ENCODE measurements around the gene PTH2.

PTH2 gene

GRCh38 chr19:49409441-49410029 lies 13.7 kb downstream of the PTH2 start:
- DNase-seq: no peak

DNA sequence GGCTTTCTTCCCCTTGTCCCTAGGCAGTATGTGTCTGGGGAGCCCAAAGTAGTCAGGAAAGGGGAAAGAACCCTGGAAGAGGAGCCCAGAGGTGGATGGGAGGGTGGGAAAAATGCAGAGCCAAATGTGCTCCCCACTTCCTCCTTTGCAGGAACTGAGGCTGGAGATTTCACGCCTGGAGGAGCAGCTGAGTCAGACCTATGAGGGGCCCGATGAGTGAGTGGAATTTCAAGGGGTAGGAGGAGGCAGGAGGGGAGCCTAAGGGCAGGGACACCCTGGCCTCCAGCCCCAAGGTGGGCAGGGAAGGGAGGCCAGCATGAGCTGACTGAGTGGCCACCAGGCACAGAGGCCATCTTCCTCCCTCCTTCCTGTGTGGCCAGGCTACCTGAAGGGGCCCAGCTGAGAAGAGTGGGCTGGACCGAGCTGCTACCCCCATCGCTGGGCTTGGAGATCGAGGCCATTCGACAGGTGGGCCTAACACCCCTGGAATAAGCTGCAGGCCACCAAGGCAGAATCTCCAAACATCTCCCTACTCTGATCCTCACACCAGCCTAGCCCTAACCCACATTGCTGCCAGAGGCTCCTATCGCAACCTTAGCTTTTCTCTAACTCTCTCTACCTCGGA lies 14.3 kb downstream of the PTH2 start:
- DNase-seq: peak; percentile 18

GRCh38 chr19:49407482-49408015 lies 15.7 kb downstream of the PTH2 start:
- no peak for DNase-seq

DNA sequence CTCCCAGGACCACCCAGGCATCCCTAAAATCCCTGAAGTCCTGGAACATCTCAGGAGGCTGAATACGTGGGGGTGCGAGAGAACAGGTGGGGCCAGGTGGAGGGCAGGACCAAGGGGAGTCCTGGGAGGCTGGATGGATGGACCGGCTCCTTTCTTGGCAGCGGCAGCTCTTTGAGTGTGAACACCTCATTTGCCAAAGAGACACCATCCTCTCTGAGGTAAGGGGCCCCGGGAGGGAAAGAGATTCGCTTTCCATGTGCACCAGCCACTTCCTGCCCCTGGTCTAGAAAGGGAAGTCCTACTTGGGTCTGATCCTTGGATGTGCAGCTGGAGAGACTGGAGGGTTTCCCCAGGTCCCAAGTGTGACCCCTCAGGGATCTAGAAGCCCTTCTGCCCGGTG lies 16.2 kb downstream of the PTH2 start:
- no peak for DNase-seq

GRCh38 chr19:49403404-49404187 lies 19.6 kb downstream of the PTH2 start:
- no peak for DNase-seq

DNA sequence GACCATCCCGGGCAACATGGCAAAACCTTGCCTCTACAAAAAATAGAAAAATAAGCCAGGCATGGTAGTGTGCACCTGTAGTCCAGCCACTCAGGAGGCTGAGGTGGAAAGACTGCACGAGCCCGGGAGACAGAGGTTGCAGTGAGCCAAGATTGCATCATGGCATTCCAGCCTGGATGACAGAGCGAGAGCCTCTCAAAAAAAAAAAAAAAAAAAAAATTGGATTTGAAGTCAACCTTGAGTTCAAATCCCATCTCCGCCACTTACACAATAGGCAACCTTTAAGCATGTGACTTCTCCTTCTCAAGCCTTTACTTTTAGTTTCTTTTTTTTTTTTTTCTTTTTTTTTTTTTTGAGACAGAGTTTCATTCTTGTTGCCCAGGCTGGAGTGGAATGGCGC lies 23.2 kb downstream of the PTH2 start:
- DNase-seq: peak; percentile 55

GRCh38 chr19:49398931-49399330 lies 24.3 kb downstream of the PTH2 start:
- DNase-seq: no peak

DNA sequence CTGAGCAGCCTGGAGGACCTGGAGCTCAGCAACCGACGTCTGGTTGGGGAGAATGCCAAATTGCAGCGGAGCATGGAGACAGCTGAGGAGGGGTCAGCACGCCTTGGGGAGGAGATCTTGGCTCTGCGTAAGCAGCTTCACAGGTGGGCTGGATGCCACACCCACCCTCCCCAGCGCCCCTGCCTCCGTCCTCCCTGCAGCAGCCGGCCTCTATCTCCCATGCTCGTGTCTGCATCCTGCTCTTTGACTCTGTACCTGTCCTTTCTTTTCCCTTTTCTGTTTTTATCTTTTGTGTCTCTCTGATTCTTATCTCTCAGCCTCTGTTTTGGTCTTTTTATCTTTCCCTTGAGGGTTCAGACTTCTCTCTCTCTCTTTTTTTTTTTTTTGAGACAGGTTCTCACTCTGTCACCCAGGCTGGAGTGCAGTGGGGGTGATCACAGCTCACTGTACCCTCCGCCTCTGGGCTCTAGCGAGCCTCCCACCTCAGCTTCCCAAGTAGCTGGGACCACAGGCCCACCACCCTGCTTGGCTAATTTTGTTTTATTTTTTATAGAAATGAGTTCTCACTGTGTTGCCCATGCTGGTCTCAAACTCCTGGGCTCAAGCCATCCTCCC lies 25.1 kb downstream of the PTH2 start:
- no peak for DNase-seq

GRCh38 chr19:49396738-49397505 lies 26.3 kb downstream of the PTH2 start:
- no peak for DNase-seq

DNA sequence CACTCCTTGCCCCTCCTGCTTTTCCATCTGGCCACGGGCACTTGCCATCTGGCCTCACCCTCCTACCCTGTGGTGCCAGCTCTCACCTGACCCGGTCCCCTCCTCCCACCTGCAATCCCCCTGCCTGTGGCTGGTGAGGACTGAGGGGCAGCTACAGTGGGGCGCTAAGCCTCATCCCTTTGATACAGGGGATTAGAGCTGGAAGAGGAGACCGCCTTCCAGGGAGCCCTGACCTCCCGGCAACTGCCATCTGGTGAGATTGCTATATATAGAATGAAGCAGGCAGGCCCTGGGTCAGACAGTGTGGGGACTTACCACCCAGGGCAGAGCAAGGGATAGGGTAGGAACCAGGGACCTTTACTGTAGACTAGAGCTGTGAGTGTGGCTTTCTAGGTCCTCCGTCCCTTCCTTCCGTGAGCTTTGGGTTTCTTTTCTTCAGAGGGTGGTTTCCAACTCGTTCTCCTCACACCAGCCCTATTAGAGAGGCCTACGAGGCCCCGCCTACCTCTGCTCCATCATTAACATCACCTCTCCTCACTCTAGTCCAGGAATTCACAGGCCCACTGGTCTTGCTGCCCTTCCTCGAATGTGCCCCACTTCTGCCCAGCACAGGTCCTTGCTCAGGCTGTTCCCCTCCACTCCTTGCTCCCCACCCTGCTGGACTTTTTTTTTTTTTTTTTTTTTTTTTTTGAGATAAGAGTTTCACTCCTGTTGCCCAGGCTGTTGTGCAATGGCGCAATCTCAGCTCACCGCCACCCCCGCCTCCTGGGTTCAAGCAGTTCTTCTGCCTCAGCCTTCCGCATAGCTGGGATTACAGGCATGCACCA lies 27.4 kb downstream of the PTH2 start:
- no peak for DNase-seq

GRCh38 chr19:49393881-49394280 lies 29.4 kb downstream of the PTH2 start:
- DNase-seq: no peak

GRCh38 chr19:49391581-49392399 lies 31.5 kb downstream of the PTH2 start:
- peak; percentile 47 for DNase-seq

GRCh38 chr19:49390929-49391359 lies 32.3 kb downstream of the PTH2 start:
- DNase-seq: no peak

DNA sequence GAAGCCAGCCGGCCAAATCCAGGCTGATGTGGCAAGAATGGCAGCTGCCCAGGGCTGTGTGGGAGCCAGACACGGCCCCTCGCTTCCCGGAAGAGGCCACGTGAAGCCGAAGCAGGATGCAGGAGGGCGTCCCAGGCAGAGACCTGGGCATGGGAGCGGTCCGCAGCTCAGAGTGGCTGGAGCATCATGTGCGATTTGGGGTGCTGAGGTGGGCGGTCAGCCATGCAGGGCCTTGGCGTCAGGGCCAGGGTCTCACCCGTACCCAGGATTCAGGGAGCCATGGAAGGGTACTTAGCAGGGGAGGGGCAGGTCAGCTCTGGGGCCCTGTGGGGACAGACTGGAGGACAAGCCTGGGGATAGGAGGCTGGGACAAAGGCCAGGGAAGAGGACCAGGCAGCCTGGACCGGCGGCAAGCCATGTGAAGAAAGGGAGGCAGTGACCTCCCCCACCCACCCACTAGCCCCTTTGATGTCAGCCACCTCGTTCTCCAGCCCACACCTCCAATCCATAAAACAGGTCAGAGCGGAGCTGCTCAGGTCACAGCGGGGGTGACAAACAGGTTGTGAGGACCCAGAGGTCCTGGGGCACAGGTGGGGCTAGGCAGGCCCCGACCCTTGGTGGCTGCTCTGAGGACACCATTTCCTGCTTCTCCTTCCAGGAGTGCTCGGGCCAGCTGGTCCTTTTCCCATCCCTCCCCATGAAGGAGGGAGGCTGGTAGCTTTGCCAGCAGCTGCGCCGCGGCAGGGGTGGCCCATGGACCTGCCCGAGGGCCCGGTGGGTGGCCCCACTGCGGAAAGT lies 32.9 kb downstream of the PTH2 start:
- DNase-seq: no peak

- no peak for DNase-seq
These were observed 33.8 kb downstream of the PTH2 start for GRCh38 chr19:49389406-49389805.

GRCh38 chr19:49387936-49388372 lies 35.3 kb downstream of the PTH2 start, which contains the start of gene KASH5:
Gene KASH5, plus strand, starts transcription at chr19:49388249. Its CDS starts 2,635 bp downstream, at chr19:49390884.
- no peak for DNase-seq

DNA sequence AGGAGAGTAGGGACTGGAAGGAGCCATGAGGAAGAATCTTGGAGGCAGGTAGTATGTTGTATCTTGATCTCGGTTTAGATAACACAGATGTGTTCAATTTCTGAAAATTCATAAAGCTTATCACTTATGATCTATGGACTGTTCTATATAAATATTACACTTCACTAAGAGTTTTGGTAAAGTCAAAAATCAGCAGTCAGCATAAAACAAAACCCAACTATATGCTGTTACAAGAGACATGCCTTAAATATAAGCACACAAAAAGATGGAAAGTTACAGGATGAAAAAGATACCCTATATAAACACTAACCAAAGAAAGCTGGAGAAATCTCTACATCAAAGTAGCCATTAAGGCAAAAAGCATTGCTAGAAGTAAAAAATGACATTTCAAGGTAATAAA lies 39.6 kb downstream of the PTH2 start:
- DNase-seq: no peak

DNA sequence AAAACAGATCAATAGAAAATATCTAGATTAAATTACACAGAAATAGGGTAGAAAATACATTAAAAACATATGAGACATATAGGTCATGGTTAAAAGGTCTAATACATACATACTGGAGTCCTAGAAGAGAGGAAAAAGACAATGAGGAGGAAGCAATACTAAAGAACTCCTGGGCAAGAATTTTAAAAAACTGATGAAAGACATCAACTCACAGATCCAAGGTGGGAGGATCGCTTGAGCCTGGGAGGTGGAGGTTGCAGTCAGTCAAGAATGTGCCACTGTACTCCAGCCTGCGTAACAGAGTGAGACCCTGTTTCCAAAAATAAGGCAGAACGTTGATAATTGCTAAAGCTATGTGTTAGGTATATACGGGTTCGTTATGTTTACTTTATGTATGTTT lies 40.6 kb downstream of the PTH2 start:
- DNase-seq: no peak

- no peak for DNase-seq
These were observed 42.9 kb downstream of the PTH2 start for GRCh38 chr19:49380391-49380790.

GRCh38 chr19:49378512-49378911 lies 44.7 kb downstream of the PTH2 start:
- DNase-seq: no peak
